ENCODE measurements around the gene LRRC37A3.
"Not testable (repeated sequence)": the region's sequence is repeated elsewhere in the genome, so short reads cannot be mapped to it uniquely, and the experiment has no call there.

GRCh38 chr17:64904069-64904468, 15.2 kb downstream of the LRRC37A3 start:
- TF ChIP-seq CTCF, EZH2phosphoT487 (IDR thresholded peaks at IDR 0.05): not testable (repeated sequence)
